Activated CD8-positive, alpha-beta memory T cell treated with anti-CD3 and anti-CD28 coated beads for 24 hours (primary cell): ENCODE measurements around the gene HSPA6.
"Not testable (repeated sequence)": the region's sequence is repeated elsewhere in the genome, so short reads cannot be mapped to it uniquely, and the experiment has no call there.

ENCODE experiments used
- DNase-seq: peaks from one replicate; pipeline ENCODE4 v3.0.0-alpha.2; 2020

HSPA6 gene

DNA sequence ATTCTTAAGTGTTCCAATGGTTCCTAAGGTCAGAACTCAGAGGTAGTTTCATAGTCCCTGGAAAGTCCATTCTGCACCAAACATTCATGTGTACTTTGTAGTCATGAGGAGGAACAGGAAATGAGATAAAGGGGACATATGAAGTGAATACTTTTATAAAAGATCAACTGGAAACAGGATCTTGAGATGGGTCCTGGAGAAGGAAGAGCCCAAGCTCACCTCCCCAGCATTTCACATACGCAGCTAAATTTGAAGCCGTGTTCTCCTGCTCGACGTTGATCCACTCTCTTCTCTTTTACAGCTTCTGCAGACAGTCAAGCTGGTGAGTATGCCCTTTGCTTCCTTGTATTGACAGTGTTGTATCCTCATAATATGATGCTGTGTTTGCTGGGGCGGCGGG lies 18.7 kb upstream of the HSPA6 start:
- no peak for DNase-seq

DNA sequence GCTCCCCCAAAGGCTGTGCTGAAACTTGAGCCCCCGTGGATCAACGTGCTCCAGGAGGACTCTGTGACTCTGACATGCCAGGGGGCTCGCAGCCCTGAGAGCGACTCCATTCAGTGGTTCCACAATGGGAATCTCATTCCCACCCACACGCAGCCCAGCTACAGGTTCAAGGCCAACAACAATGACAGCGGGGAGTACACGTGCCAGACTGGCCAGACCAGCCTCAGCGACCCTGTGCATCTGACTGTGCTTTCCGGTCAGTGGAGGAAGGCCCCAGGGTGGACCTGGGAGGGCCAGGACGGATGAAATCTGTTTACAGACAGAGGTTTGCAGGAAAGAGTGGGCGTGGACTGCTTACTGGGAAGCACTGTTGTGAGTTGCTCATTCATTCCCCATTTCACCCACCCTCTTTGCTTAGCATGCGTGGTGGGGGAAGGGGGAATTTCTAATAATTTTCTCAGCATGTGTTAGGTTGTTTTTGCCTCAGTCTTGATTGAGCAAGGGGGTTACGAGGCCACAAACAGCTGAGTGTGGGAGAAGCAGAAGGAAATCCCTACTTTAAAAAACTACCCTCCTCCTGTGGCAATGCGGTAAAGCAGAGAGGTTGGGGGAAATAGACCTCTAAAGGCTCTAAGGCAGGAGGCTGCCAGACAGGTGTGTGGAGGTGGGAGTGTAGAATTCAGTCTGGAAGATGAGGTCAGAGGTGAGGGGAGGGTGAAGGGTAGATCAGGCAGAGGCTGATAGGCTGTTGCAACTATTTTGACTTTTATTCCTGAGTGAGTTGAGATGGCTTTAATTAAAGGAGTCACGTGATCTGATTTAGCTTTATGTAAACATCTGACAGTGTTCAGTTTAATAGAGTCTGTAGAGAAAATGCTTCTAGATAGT lies 17.8 kb upstream of the HSPA6 start:
- no peak for DNase-seq

DNA sequence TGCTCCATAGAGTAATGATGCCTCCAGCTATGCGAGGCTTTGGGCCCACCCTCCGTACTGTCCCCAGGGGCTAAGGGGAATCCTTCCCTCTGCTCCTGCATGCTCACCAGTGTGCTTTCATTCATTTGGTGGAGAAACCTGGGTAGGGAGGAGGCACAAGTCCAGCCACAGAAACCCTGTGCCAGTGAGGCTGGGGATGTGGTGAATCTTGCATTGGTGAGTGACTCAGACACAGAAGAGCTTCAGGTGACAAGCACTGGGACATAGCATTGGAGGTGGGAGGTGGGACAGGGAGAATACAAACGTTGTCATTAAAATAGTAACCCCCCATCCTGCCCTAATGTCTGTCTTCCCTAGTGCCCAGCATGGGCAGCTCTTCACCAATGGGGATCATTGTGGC lies 13.9 kb upstream of the HSPA6 start:
- no peak for DNase-seq

DNA sequence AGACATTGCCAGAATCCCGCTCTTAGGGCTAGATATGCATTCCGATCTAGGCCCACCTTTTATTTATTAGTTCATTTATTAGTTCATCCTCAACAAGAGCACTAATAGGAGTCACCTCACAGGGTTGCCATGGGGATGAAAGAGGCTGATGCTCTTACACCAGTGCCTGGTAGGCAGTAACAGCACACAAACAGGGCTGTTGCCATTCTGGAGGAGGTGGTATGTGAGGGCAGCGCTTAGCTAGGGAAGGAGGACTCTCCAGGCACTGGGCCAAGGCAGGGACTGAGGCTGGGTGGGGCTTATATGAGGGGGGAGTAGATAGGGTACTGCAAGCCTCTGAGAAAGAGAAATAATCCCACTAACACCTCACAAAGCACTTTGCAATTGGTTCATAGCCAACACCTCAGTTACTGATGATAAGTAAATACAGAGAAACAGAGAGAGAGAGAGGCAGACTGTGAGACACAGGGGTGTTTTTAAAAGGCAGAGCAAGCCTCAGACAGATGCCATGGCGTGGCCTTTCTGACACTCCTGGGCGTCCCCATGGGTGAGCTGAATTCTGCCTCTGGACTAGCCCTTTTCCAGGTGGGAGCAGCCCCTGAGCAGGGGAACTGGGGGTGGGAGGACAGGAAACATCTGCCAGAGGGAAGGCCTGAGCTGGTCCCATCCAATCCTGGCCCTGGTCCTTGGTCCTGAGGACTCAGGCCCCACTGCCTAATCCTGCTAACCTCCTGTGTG lies 13.2 kb upstream of the HSPA6 start:
- no peak for DNase-seq

DNA sequence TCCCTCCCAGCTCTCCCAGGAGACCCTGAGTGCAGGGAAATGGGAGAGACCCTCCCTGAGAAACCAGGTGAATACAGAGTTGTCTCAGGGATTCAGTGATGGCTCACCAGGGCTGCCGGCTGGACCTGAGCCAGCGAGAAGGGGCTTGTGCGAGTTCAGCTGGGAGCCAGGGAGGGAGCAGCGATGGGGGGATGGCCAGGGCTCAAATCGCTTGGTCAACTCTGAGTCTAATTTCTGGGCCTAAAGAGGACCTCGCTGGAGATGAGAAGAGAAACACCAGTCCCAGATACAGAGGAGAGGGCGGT lies 12.6 kb upstream of the HSPA6 start:
- DNase-seq = no peak

DNA sequence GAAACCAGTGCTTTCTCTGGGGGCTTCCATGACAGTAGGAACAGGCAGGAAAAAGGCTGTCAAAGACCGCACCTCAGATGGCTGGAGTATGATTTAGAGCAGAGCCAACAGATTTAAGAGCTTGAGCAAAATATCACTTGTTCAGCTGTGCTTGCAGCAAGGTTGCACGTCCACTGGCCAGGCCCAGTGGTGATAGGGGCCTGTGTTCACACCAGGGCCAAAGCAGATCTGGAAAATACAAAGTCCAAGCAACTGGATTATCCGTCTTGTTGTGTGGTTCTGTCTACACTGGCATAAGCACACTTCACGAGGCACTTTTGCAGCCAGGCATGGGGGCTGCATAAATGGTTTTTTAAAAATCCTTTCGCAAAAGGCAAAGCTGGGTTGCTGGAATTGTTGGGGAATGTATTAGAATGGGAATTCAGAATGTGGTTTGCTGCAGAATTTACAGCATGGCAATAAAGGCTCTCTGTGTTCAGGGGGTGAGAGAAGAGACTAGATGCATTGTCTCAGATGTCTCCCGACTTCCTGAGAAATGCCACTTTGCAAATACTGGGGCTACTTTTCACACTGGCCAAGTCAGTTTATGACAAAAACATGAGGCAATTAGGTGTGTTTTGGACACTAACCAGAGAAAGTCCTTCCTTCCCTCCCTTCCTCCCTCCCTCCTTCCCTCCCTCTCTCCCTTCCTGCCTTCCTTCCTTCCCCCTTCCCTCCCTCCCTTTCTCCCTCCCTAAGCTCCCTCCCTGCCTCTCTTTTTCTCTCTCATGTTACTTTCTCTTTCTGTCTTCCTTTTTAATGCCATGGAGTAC lies 11.5 kb upstream of the HSPA6 start:
- DNase-seq = not testable (repeated sequence)

DNA sequence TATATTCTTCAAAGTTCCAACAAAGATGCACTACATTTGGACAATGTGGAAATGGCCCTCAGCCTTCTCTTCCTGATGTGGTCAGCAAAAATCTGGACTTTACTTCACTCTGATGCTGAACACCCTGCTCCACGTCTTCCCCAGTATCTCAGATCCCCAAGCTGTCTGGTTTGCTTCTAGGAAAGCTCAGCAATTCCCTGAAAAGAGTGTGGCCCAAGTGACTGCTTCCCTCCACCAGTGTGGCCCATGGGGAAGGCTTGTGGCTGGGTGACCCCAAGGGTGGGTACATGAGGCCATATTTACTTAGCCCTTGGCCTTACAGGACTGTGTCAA lies 10.9 kb upstream of the HSPA6 start:
- DNase-seq = not testable (repeated sequence)

DNA sequence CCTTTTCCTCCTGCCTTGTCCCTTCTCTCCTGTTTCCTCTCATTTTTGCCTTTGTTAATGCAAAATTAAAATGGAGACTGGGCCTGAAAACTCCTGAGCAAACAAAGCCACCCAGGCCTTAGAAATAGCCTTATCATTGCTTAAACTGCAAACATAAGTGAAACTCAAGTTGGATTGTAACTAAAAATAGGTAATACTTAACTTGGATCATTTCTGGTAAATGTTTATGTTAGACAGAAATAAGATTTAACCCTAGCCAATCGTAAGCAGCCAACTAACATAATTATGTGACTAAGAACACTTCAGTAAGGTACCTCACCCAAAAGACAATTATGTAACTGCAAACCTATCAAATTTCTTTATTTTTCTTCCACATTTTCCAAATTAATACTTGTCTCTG lies 10.4 kb upstream of the HSPA6 start:
- DNase-seq = not testable (repeated sequence)

DNA sequence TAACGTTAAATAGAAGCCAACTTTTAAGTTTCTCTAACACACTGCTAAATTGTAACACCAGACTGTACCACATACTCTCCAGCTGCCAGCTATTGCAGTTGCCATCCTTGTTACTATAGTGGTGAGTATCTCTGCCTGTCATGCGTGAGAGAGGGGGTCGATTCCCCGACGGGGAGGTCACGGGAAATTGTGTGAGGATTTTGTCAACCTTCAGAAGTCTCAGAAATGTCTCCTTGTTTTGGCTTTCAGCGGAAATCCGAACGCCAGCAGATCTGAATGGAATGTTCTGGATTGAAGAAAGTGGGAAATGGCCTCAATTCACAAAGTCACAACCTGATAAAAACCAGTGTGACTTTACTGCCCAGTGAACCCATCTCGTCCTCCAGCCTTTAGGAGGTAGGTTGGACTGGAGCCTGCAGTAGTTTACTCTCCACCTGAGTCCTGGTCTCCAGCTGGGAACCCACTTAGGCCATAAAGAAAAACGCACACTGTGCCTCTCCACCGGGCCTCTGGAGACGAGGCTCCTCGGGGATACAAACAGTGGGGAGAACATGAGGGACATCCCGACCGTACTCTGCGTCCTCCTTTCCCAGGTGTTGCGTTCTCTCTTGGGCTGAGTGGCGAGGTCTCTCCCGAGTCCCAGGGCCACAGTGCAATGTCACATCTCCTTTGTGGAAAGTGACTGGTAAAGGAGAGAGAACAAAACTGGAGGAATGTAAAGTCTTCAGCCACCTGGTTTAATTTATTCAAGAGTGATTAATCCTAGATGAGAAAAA lies 1.1 kb upstream of the HSPA6 start:
- not testable (repeated sequence) for DNase-seq

DNA sequence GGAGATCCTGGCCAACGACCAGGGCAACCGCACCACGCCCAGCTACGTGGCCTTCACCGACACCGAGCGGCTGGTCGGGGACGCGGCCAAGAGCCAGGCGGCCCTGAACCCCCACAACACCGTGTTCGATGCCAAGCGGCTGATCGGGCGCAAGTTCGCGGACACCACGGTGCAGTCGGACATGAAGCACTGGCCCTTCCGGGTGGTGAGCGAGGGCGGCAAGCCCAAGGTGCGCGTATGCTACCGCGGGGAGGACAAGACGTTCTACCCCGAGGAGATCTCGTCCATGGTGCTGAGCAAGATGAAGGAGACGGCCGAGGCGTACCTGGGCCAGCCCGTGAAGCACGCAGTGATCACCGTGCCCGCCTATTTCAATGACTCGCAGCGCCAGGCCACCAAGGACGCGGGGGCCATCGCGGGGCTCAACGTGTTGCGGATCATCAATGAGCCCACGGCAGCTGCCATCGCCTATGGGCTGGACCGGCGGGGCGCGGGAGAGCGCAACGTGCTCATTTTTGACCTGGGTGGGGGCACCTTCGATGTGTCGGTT lies 477 bp downstream of the HSPA6 start:
- DNase-seq = peak; percentile 73

DNA sequence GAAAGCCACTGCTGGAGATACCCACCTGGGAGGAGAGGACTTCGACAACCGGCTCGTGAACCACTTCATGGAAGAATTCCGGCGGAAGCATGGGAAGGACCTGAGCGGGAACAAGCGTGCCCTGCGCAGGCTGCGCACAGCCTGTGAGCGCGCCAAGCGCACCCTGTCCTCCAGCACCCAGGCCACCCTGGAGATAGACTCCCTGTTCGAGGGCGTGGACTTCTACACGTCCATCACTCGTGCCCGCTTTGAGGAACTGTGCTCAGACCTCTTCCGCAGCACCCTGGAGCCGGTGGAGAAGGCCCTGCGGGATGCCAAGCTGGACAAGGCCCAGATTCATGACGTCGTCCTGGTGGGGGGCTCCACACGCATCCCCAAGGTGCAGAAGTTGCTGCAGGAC lies 981 bp downstream of the HSPA6 start:
- not testable (repeated sequence) for DNase-seq

DNA sequence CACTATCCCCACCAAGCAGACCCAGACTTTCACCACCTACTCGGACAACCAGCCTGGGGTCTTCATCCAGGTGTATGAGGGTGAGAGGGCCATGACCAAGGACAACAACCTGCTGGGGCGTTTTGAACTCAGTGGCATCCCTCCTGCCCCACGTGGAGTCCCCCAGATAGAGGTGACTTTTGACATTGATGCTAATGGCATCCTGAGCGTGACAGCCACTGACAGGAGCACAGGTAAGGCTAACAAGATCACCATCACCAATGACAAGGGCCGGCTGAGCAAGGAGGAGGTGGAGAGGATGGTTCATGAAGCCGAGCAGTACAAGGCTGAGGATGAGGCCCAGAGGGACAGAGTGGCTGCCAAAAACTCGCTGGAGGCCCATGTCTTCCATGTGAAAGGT lies 1.6 kb downstream of the HSPA6 start:
- not testable (repeated sequence) for DNase-seq

DNA sequence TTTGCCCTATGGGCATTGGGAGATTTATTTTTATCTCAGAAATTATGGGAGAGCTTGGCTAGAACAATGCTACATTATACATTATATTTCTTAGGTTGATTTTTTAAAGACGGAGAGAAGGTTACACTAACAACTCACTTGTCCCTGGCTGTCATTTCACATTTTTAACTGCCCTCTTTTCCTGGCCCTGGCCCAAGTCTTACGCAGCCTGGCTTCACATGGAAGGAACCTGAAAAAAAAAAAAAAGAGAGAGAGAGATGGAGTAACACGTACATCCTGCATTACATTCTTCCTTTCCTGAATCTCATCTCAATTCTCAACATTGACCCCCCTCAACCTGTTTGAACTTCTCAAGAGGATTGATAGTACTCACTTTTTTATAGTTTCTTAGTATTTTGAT lies 4.2 kb downstream of the HSPA6 start:
- DNase-seq = not testable (repeated sequence)

DNA sequence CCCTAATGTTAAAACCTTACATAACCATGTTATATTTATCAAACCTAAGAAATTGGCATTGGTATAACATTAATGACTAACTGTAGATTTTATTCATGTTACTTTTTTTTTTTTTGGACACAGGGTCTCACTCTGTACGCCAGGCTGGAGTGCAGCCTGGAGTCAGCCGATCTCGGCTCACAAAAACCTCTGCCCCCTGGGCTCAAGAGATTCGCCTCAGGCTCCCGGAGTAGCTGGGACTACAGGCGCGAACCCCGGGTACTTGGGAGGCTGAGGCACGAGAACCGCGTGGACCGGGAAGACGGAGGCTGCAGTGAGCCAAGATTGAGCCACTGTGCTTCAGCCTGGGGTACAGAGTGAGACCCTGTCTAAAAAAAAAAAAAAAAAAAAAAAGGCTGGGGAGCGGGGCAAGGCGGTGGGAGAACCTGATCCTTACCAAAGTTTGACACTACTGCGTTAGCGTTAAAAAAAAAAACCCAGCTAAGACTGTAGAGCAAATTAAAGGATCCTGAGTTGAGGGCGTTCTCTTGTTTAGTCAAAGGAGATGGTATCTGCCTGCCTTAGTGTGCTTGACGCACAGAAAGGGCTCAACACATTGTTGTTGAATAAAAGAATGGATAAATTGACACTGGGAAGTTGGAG lies 5.2 kb downstream of the HSPA6 start:
- not testable (repeated sequence) for DNase-seq

DNA sequence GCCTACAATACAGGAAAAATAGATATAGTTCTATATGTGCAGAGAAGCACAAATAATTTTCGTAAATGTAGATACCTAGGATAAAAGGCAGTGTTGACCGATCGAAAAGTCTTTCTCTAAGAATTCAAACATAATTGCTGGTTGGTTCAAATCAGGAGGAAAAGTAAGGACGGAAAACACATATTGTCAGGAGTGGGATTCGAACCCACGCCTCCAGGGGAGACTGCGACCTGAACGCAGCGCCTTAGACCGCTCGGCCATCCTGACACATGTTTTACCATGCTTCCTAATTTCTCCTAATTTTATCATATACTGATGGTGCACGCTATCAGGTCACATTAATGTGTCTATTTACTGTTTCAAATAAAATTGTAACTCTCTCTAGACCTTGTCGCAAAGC lies 5.8 kb downstream of the HSPA6 start:
- peak; percentile 88 for DNase-seq

DNA sequence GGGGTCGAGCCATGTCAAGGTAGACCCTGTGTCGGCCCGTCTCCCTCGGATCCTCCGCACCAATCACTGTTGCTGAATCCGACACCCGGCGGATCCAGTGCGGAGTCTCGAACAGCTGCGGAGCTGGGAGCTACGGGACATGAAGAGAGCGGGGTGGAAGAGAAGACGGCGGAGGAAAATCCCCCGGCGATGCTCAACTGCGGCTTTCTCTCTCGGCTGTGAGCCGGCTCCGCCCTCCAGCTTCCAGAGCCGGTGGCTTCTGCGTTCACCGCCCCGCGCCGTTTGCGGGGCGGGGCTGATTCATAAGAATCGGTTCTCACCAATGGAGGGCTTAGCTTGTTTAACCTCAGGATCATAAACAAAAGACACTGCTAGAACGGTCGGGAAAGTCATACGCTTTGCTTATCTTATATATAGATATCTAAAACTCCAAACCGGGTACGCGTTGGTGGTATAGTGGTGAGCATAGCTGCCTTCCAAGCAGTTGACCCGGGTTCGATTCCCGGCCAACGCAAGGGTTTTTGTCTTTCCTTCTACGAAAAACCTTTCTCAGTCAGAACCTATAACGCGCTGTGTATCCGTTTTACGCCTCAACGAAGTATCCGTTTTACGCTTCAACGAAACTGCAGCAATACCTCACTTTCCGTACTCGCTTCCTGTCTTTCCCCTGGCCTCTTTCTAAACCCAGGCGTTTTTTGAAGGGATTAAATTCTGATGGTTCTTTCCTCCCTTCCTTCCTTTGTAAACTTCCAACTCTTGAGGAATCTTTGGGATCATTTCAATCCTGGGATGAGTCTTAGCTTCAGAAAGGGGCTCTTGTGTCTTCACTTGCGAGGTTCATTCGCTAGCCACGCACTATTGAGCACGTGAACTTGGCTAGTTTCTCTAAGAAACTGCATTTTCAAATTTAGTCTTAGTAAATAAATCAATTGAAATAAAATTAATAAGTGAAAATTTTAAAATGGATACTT lies 6.6 kb downstream of the HSPA6 start:
- DNase-seq = peak; percentile 97

DNA sequence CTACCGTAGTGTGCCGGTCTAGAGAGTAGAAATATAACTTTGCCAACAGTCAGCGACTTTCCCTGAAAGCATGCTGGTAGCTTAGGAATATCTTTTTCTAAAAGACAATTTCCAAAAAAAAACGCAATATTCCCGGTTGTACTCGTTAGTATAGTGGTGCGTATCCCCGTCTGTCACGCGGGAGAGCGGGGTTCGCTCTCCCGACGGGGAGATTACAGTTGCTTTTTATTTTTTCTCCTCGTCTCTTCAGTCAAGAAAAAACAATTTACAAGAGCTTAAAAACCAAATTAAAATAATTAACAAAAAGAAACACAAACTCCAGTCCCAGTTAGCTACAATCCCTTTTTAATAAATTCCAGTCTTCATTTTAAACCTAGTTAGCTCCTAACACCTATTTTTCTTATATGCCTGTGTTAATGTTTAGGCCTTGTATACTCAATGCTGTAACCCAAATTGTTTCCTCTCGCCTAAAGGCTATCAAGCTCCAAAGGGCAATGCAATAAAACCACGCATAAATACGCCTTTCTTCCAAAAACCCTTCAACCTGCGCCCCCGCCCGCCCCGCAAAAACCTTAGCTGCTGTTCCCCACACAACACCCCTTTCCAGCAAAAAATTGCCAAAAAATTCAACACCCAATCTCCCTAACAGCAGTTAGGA lies 7.8 kb downstream of the HSPA6 start:
- no peak for DNase-seq

DNA sequence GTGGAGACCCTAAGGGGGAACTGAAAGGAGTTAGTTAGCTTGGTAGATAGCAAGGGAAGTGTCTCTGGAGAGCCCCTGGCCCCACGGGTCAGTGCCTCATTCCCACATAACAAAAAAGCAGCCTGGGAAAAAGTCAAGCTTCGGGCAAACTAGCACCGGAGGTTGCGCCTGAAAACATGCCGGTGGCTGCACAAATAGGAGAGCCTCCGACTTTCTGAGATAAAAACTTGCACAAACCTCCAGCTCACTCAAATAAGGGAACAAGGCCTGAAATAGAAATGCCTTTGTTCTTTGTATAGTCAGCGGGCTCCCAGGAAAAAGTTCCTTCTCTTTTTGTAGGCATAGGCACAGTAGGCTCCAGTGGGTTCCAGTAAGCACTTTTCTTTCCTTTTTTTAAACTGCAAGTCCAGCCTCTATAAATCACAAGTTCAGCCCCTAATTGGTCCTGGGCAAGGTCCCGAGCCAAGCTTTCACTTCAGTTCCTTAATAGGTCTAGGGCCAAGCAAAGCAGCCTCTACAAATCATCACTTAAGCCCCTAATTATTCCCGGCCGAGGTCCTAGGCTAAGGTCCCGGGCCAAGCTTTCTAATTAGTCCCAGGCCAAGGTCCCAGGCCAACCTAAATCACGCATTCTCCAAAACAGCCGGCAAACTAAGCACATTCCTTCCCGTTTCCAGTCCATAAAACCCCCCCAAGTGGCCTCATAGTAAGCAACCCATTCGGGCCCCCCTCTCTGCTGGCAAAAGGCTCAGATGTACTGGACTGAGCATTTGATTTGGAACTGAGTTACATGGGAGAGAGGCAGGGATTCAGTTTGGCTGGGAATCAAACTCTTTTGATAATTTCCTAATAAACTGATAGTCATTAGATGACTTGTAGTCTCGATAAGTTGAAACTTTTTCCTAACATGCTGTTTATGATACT lies 8.6 kb downstream of the HSPA6 start:
- DNase-seq = not testable (repeated sequence)

DNA sequence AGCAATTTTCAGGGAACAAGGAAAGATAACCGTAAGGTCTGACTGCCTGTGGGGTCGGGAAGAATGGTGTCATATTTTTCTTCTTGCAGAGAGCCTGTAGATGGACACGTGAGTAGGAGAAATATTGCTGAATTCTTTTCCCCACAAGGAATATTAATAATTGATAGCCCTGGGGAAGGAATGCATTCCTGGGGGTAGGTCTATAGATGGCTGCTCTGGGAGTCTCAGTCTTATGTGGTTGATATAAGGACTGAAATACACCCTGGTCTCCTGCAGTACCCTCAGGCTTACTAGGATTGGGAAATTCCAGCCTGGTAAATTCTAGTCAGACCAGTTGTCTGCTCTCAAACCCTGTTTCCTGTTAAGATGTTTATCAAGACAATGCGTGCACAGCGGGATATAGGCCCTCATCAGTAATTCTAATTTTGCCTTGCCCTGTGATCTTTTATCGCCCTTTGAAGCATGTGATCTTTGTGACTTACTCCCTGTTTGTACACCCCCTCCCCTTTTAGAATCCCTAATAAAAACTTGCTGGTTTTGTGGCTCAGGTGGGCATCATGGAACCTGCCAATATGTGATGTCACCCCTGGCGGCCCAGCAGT lies 12.8 kb downstream of the HSPA6 start:
- DNase-seq = not testable (repeated sequence)
